Right renal cortex interstitium (tissue), 3 donors: ENCODE data around the gene EZH1. TPM values are rescaled to one million over a fixed set of nuclear protein-coding genes. Genes with fewer than 3 reads are reported as not detected.
"Not testable (repeated sequence)": the region's sequence is repeated elsewhere in the genome, so short reads cannot be mapped to it uniquely, and the experiment has no call there.

ENCODE experiments used
- DNase-seq, 3 donors: peaks; one replicate each; pipeline ENCODE4 v3.0.0-alpha.2; 2013; ENCODE audit warnings: low read depth in 3 of 3, low spot score in 2 of 3
- polyA plus RNA-seq, 3 donors: library from polyadenylated mRNA; unstranded; fragments of 120-200 nt; gene quantifications; one replicate each; pipeline ENCODE4 v1.2.1, GENCODE V29; 2013; ENCODE audit not compliant: insufficient read length in 3 of 3

EZH1 gene
- polyA plus RNA-seq, 3 donors, result 37.3 to 44.1 (median 40.8) TPM

DNA sequence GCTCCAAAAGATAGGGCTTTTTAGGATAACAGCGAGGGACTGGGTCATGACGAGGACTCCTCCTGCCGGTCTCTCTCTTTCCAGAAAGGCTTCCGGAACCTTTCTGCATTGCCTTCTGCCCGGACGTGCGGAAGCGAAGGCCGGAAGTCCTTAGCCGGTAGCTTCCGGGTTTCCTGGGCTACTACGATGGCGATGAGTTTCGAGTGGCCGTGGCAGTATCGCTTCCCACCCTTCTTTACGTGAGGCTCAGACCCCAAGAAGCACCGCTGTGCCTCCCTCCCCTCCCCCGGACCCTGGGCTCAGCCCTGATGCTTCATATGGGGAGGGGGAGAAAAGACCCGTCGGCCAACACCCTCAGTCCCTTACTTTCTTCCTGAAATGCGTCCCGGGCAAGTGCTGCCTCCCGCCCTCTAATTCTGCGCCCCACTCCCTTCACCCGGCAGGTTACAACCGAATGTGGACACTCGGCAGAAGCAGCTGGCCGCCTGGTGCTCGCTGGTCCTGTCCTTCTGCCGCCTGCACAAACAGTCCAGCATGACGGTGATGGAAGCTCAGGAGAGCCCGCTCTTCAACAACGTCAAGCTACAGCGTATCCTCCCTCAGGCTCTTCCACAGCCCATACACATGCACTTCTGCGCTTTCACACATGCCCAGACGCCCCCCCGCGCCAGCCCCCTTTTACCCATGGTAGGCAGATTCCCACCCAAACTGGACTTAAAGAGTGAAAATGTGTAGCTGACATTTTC lies 28.6 kb upstream of the EZH1 start, which contains the start of gene VPS25:
Gene VPS25 (plus strand): TSS at position 160 of the 746 bp plus-strand sequence. CDS start 27 bp downstream, at position 187.
- peak in 2 of 3 donors; percentile 68 to 71 for DNase-seq

DNA sequence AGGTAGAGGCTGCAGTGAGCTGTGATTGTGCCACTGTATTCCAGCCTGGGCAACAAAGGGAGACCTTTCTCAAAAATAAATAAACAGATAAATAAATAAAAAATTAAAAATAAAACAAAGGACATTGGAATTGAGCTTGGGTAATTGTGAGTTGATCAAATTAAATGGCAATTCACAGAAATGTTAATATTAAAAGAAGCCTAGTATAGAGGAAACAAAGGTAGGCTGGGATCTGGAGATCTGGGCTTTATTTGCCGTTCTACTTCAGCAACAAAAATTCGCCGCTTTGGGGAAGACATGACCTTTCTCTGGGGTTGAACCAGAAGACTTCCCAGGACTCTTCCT lies 28.1 kb upstream of the EZH1 start:
- no peak for DNase-seq

DNA sequence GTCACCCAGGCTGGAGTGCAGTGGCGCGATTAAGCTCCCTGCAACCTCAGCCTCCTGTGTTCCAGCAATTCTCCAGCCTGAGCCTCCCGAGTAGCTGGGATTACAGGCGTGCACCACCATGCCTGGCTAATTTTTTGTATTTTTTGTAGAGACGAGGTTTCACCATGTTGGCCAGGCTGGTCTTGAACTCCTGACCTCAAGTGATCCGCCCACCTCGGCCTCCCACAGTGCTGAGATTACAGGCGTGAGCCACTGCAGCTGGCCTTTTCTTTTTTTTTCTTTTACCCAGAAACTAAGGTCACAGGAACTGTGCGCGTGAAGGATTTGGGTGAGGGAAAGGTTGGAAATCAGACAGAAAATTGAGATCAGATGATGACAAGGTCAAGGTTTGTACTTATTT lies 25.1 kb upstream of the EZH1 start:
- not testable (repeated sequence) for DNase-seq

DNA sequence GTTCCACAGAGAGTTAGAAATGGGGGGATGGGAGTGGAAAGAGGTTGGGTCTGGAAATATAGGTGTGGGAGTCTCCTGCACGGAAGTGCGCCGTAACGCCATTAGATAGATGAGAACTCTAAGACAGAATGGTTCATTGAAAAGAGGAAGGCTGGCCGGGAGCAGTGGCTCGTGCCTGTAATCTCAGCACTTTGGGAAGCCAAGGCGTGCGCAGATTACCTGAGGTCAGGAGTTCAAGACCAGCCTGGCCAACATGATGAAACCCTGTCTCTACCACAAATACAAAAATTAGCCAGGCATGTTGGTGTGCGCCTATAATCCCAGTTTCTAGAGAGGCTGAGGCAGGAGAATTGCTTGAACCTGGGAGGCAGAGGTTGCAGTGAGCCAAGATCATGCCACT lies 23.2 kb upstream of the EZH1 start:
- not testable (repeated sequence) for DNase-seq

DNA sequence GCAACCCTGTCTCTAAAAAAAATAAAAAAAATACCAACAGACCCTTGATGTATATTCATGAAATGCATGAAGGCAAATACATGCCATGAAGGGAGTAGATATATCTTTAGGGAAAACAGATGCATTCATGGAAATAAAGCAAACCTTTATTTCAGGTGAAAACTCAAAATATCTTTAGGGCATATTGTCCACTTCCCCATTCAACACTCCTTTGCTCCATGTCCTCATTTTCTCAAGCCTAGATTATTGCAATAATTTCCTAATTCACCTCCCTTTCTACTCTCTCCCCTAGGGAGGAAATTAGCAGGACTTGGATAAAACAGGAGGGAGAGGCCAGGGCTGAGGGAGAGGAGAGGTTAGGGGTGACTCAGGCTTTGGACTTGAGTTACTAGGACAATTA lies 22.7 kb upstream of the EZH1 start:
- DNase-seq, result no peak

DNA sequence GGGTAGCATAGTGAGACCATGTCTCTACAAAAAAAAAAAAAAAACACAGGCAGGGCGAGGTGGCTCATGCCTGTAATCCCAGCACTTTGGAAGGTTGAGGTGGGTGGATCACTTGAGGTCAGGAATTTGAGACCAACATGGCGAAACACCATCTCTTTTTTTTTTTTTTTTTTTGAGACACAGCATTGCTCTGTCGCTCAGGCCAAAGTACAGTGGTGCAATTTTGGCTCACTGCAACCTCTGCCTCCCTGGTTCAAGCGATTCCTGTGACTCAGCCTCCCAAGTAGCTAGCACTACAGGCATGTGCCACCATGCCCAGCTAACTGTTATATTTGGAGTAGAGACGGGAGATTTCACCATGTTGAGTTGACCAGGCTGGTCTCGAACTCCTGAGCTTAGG lies 21.3 kb upstream of the EZH1 start:
- no peak for DNase-seq

DNA sequence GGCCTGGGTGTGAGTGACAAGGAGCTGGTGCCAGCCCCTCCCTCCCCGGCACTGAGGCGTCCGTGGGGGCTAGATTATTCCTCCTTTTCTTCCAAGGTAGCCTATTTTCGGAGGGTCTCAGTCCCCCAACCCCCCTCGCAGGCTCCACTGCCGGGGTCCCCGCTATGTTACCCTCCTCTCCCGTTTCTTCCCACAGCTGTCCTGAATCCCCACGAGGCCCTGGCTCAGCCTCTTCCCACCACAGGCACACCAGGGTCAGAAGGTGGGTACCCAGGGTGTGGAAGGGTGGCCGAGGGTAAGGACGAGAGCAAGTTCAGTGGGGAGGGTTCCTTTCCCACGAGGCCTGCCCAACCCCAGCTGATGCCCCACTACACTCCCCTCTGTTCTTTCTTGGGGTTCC lies 16.8 kb upstream of the EZH1 start:
- DNase-seq, result no peak

DNA sequence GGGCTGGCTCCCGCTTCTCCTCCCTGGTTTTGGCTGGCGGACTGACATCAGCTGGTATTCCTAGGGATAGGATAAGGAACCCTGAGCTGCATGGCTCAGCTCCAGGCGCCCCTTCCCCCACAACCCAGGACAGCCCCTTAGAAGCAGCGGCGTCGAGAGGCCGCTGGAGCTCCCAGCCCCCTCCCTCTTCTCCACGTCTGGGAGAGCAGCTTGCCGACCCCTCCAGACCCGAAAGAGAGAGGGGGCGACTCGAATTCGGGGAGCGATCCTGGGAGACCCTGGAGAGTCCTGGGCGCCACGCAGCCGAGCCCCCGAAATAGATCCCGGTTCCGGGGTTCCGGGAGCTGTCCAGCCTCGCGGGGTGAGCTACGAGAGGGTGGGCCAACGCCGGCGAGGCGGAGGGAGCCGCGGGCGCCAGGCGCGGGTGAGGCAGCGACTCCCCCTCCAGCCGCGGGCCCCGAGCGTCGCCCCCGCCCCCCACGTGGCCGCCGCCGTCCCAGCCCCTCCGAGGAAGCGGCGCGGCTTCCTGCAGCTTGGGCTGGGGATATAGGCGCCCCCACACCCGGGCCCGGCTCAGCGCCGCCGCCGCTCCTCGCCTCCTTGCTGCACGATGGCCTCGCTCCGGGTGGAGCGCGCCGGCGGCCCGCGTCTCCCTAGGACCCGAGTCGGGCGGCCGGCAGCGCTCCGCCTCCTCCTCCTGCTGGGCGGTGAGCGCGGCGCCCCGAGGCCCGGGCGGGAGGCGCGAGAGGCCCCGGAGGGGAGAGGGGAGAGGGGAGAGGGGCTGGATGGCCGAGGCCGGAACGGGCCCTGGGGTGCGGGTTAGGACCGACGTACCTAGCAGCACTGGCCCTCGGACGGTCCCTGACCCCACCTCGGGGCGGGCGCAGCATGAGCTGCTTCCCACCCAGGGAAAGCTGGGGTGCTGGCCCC lies 16.1 kb upstream of the EZH1 start, which contains the start of gene RAMP2:
Gene RAMP2 (plus strand): TSS at position 576 of the 930 bp plus-strand sequence. CDS start 35 bp downstream, at position 611.
- no peak for DNase-seq

DNA sequence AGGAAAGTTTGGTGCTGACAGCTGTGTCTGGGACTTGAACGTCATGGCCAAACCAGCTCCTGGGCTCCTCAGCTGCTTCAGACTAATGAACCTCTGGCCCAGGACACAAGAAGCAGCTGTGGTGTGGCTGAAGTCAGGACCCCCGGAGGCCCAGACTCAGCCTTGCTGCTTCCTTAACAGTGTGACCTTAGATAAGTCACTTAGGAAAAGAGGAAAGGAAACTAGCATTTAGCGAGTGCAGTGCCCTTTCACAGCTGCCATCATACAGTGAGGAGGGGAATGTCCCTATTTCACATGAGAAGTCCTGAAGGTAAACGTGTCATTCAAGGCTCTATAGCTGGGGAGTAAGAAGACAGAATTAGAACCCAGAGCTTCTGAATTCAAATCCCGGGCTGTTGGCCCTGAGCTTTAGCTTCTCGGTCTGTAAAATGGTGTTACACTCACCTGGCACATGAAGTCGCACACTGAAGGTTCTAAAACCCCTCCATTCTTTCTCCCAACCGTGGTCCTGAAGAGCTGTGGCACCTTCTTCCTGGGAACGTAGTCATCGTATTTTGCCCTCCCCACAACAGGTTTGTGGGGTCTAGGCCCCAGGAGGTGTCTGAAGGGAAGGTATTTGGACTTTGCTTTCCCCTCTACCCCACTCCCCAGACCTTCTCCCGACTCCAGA lies 15.3 kb upstream of the EZH1 start:
- no peak for DNase-seq

DNA sequence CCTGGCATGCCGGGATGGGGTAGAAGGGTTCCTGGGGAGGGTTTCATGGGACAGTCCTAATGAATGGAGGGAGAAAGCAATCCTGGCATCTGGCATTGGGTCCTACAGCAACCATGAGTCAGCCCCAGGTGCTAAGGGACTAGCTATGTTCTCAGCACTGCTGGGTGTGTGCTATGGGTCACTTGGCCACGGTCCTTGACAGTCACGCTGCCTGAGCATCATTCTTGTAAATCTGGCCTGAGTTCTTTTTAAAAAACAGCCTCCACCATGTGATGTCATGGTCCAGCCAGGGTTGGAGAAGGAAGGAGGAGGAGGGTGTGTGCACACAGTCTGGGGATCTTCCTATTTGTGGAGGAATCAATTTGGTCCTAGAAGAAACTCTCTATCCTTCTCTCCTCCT lies 9.9 kb upstream of the EZH1 start:
- no peak for DNase-seq

DNA sequence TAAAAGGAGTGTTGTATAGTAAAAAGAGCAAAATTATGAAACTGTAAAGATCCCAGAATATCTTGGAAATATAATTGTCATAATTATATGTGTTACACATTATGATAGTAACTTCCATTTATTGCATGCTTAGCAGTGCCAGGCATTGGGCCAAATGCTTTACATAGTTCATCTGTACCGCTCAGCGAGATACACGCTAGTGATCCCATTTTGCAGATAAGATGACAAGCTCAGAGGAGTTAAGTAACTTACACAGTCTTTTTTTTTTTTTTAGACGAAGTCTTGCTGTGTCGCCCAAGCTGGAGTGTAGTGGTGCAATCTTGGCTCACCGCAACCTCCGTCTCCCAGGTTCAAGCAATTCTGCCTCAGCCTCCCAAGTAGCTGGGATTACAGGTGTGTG lies 6.8 kb upstream of the EZH1 start:
- no peak for DNase-seq

DNA sequence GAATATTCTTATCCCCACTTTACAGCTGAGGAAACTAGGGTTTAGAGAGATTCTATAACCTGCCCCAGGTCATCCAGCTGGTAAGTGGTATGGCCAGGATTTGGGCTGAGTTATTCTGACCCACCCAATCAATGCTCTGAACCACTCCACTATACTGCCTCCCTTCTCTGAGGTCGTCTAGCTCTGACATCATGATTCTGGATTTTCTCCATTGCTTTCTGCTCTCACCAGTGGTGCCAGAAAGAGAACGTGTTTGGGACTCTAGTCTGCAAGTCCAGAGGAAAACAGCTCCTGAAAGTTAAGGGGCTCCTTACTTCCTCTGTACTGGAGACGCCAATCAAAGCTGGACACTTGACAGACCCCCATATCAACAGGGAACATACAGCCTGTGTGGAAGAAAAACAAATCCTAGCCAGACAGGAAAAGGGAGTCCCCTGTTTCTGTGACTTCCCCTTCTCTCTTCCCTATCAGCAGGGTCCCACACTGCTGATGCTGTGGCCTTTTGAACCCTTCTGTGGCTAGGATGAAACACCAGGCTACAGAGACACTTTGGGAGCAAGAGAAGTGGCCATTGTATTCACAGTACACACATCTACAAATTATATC lies 6.0 kb upstream of the EZH1 start:
- no peak for DNase-seq

DNA sequence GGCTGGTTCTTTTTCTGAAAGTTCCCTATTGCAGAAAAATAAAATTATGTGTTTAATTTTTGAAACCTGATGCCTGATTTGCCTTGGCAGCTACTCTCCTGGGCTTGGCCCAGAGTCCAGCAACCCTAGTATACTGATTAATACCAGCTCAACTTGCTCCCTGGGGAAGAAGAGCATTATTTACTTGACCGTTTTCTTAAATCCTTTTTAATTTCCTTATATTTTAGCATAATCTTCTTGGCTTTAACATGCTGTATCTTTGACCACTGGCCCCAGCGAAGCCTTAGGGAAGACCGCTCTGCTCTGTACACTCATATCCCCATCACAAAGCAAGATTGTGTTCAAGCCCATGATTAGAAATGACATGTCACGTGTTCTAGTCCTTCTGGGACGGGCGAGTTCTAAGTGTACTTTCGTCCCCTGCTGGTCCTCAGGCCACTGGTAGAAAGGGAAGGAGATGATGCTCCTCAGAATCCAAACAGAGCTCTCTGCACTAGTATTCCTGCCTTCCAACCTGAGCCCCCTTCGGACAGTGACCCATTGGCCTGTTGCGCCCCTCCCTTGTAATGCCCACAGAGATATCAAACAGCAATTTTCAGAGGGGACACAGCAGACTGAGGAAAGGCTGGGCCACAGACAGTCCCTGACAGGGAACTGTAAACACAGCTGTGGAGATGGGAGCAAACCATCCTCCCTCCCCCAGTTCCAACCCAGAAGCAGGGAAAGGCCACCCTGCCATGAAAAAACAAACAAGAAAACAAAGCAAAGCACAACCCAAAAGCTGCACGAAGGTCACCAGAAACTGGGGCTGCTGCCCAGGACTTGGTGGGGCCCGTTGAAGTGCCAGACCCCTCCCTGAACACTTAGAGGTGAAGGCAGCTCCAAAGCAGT lies 4.3 kb upstream of the EZH1 start:
- DNase-seq, result no peak

DNA sequence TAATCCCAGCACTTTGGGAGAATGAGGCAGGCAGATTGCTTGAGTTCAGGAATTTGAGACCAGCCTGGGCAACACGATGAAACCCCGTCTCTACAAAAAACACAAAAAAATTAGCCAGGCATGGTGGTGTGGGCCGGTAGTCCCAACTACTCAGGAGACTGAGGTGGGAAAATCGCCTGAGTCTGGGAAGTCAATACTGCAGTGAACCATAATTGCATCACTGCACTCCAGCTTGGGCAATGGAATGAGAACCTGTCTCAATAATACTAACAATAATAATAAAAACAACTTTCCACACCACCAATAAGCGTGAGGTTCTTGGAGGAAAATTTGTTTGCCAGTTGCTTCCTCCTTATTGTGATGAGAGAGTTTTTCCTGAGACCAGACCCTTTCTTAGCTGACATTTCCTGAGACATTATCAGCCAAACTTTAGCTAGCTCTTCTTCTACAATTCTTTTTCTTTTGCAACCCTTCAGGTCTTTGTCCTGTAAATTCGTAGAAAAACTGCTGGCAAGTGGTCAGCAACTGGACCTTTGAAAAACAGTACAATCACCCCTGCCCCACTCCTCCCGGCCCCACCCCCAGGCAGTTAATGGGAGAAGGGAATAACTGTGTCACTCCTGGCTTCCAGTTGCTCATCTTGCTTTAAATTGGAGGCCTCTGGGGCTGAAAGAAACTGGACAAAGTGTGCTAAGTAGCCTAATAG lies 3.5 kb upstream of the EZH1 start:
- no peak for DNase-seq

DNA sequence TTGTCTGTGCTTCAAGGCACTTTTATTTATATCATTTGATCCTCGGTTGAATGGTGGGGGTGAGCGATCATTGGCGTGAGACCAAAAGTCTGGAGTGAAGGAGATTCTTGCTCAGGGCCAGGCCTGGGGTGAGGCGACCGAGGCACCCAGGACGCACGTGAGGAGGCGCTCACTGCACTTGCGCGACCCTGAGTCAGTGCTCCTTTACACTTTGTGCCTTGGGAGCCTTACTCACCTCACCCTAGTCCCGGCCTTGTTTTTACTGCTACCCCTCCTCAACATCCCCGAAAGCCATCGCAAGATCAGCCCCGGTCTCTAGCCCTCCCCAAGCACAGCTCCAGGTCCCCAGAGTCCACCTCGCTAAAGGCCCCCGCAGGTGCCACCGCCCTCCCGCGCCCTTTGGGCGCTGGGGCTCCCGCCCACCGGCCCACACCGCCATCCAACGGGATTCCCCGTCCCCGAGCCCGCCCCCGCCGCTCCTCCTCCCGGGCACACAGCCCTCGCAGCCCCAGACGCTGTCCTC lies 496 bp downstream of the EZH1 start:
- DNase-seq, result no peak

DNA sequence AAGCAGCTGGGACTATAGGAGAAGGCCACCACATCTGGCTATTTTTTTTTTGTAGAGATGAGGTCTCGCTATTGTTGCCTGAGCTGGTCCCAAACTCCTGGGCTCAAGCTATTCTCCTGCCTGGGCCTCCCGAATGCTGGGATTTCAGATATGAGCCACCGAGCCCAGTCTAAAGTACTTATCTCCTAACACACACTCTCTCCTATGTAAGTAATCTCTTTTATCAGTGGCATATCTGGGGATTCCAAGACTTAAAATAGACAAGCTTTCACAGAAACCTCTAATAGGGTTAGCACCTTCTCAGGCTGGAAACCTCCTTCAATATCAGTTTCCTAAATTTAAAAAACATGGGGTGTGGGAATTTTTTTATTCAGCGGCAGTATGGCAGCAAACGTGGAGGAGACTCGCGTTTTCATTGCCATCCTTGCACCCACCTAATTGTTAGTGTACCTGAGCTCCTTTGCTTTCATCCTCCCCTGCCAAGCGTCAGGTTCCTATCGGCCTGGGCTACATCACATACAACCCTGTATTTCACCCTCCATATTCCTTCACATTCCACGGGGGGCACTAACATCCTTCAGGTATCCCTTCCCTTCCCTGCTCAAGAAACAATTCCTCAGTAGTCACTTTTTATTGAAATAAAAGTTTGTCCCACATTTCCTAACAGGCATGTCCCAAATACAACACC lies 1.1 kb downstream of the EZH1 start:
- peak in 1 of 3 donors; percentile 27 for DNase-seq

DNA sequence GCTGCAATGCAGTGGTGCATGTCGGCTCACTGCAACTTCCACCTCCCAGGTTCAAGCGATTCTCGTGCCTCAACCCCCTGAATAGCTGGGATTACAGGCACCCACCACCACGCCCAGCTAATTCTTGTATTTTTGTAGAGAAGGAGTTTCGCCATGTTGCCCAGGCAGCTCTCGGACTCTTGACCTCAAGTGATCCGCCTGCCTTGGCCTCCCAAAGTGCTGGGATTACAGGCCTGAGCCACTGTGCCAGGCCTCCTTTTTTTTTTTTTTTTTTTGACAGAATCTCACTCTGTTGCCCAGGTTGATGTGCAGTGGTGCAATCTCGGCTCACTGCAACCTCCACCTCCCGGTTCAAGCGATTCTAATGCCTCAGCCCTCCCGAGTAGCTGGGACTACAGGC lies 1.9 kb downstream of the EZH1 start:
- not testable (repeated sequence) for DNase-seq

DNA sequence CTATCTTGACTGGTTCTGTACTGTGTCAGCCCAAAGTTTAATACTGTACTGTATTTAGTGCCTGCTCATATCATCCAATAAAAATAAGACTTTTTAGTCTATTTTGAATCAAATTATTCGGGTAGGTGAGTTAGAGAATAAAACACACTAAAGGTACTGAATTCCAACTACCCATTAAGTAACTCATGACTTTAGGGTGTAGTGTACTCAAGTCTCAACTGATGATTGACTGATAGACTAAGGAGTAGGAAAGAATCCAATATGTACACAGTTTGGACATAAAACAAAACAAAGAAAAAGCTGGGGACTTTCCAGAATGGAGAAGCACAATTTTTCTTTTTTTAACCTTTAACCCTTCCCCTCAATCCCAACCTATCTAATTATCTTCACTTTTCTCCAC lies 4.1 kb downstream of the EZH1 start:
- DNase-seq, result no peak
